Lung (tissue), 12 donors: ENCODE data around the gene DOCK2. TPM values are rescaled to one million over a fixed set of nuclear protein-coding genes. Genes with fewer than 3 reads are reported as not detected.

ENCODE experiments used
- ATAC-seq: fragments of 200-7000 bp; cut with Tn5 transposase; one replicate; pipeline ENCODE4 v1.9.1; 2020; ENCODE audit warnings: moderate number of reproducible peaks; ENCODE audit not compliant: insufficient read depth, low FRiP score
- DNase-seq, 3 donors: peaks; one replicate each; pipeline ENCODE4 v3.0.0-alpha.2; 2013 to 2017
- H3K27ac ChIP-seq, 2 donors: one replicate each; pipeline ENCODE4 v1.5.1; 2013; ENCODE audit warnings: mild to moderate bottlenecking in 2 of 2, moderate library complexity in 2 of 2, control low read depth in 1 of 2, inconsistent platforms in 1 of 2, low read depth in 1 of 2, low read length in 1 of 2
- H3K27me3 ChIP-seq, 3 donors: one replicate each; pipeline ENCODE4 v1.5.1; 2013; ENCODE audit warnings: low read length in 2 of 3; ENCODE audit not compliant: control insufficient read depth in 3 of 3, insufficient read depth in 3 of 3
- H3K36me3 ChIP-seq, 4 donors: one replicate each; pipeline ENCODE4 v1.5.1; 2013; ENCODE audit warnings: low read length in 4 of 4, mild to moderate bottlenecking in 1 of 4, moderate library complexity in 1 of 4; ENCODE audit not compliant: control insufficient read depth in 4 of 4, insufficient read depth in 4 of 4
- H3K4me1 ChIP-seq, 5 donors: one replicate each; pipeline ENCODE4 v1.5.1; 2013; ENCODE audit warnings: low read length in 5 of 5, mild to moderate bottlenecking in 2 of 5, moderate library complexity in 1 of 5; ENCODE audit not compliant: control insufficient read depth in 5 of 5, insufficient read depth in 5 of 5
- H3K4me3 ChIP-seq: one replicate; pipeline ENCODE4 v1.5.1; 2013; ENCODE audit warnings: mild to moderate bottlenecking, control low read depth, moderate library complexity
- H3K9ac ChIP-seq, 2 donors: one replicate each; pipeline ENCODE4 v1.5.1; 2013; ENCODE audit warnings: low read length in 2 of 2, control low read depth in 1 of 2; ENCODE audit not compliant: insufficient read depth in 1 of 2
- H3K9me3 ChIP-seq, 4 donors: one replicate each; pipeline ENCODE4 v1.5.1; 2013; ENCODE audit warnings: low read length in 3 of 4, mild to moderate bottlenecking in 1 of 4, moderate library complexity in 1 of 4; ENCODE audit not compliant: control insufficient read depth in 4 of 4, insufficient read depth in 3 of 4
- WGBS, 2 donors: extraction: QIAGEN DNeasy Blood & Tissue Kit; methylation state at CpG; one replicate each; pipeline ENCODE4 v1.1.7; 2013; 5-methylcytosine and 5-hydroxymethylcytosine counted together
- polyA plus RNA-seq, 2 donors: library from polyadenylated mRNA; stranded (reverse); fragments of 200-250 nt; gene quantifications; one replicate each; pipeline ENCODE4 v1.2.1, GENCODE V29; 2013
- total RNA-seq, 2 donors: library from RNA; depleted of rRNA in 1 of 2; stranded (reverse); fragments of >200 nt in 1 of 2; gene quantifications; one replicate each; pipeline ENCODE4 v1.2.1, GENCODE V29; 2014 to 2021
- TF ChIP-seq, protein P1 (sequence below): IDR thresholded peaks from 2 replicates; pipeline ENCODE4 v1.5.1; 2012; ENCODE audit warnings: mild to moderate bottlenecking; ENCODE audit errors: control extremely low read depth, extremely low read depth
- donor health status: control.
- donor health status: control.
- donor health status: Bipolar disorder and iron deficiency.
- donor health status: healthy.
- donor health status: DM: yes; HTN: yes; CAD: no.

Gene DOCK2
- total and polyA plus RNA-seq, 4 donors, result 9.6 to 66.6 (median 43.4) TPM

DNA sequence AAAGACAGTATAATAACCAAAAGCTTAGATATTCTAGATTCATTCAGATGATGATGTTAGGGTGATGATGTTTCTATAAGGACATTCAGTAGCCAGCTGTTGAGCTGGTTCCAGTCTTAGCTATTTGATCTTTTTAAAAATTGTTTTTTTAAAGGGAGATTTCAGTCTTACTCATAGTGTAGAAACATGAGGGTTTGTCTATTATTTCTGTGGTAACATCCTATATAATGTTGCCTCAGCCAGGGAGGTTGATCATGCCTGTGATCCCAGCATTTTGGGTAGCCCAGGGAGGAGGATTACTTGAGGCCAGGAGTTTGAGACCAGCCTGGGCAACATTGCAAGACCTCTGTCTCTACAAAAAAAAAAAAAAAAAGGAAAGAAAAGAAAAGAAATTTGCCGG is 167.8 kb downstream of the DOCK2 start:
- Histone ChIP-seq H3K9me3 (peaks cover 0 to 2% (median 0%) of the 10 kb centered on the region in 4 donors), H3K4me3 (no peak overlapping the region), H3K36me3 (no peaks in the 10 kb centered on the region), H3K9ac (no peak overlapping the region), H3K4me1 (peaks cover 0 to 19% (median 7%) of the 10 kb centered on the region in 5 donors), H3K27ac (no peak overlapping the region), H3K27me3 (peaks cover 0 to 2% (median 0%) of the 10 kb centered on the region in 3 donors)
- no peak for ATAC-seq
- DNase-seq, result no peak
- TF ChIP-seq, protein P1, sequence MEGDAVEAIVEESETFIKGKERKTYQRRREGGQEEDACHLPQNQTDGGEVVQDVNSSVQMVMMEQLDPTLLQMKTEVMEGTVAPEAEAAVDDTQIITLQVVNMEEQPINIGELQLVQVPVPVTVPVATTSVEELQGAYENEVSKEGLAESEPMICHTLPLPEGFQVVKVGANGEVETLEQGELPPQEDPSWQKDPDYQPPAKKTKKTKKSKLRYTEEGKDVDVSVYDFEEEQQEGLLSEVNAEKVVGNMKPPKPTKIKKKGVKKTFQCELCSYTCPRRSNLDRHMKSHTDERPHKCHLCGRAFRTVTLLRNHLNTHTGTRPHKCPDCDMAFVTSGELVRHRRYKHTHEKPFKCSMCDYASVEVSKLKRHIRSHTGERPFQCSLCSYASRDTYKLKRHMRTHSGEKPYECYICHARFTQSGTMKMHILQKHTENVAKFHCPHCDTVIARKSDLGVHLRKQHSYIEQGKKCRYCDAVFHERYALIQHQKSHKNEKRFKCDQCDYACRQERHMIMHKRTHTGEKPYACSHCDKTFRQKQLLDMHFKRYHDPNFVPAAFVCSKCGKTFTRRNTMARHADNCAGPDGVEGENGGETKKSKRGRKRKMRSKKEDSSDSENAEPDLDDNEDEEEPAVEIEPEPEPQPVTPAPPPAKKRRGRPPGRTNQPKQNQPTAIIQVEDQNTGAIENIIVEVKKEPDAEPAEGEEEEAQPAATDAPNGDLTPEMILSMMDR, result no peak
- 80 to 82% methylated on average over 1 of the region's 1 CpG for WGBS, 2 donors

DNA sequence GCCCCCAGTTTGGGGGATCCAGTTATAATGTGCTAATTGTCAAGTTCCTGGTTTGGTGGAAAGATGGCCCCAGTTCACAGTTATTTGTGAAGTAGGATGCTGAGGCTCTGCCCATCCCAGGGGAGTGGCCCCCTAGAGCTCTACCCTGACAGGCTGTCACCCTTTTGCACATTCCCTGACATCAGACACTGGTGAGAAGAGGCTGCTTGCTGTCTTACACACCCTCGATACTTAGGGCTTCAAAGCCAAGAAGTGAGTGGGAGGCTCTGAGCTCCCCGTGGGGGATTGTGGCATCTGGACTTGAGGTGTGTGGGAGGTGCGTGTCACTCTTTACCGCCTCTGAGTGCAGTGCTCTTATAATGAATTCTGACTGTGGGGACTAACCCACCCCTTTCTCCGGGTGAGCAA is 168.5 kb downstream of the DOCK2 start:
- Histone ChIP-seq H3K36me3 (no peaks in the 10 kb centered on the region), H3K27me3 (peaks cover 0 to 2% (median 0%) of the 10 kb centered on the region in 3 donors), H3K9me3 (peaks cover 0 to 2% (median 0%) of the 10 kb centered on the region in 4 donors), H3K9ac (no peak overlapping the region), H3K27ac (no peak overlapping the region), H3K4me3 (no peak overlapping the region), H3K4me1 (peaks cover 0 to 19% (median 7%) of the 10 kb centered on the region in 5 donors)
- TF ChIP-seq, protein P1, result no peak
- no peak for ATAC-seq
- no peak for DNase-seq
- 53 to 74% methylated on average over 5 of the region's 5 CpGs for WGBS, 2 donors

DNA sequence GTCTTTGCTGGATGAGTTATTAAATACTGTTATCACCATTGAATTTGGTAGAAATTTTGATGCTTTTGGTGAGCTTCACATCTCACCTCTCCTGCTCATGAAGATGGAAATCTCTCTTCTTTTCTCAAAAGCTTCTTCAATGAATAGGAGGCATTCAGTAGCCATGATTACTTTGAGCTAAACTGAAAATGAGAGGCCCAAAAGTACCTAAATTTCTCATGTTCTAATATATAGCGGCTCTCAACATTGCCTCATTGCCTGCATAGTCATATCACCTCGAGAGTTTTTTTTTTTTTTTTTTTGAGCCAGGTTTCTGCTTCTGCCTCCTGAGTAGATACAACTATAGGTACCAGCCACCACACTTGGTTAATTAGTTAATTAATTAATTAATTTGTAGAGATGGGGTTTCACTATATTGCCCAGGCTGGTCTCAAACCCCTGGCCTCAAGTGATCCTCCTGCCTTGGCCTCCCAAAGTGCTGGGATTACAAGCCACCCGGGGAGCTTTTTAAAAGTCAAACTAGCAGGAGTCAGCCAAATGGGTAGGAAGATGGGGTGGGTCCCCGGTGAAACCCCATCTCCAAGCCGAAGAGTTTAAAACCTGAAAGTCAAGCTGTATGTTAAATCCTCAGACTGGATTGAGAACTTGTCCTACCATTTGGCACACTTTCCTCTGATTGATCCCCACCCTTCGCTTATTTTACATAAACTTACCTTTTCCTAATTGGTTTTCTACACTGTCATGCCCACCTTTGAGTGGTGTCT is 169.0 kb downstream of the DOCK2 start:
- TF ChIP-seq, protein P1, result no peak
- peaks cover 0 to 2% (median 0%) of the 10 kb centered on the region in 3 donors for H3K27me3 ChIP-seq
- ATAC-seq (no peak), DNase-seq (no peak)
- peaks cover 0 to 19% (median 7%) of the 10 kb centered on the region in 5 donors for H3K4me1 ChIP-seq
- 80 to 96% methylated on average over 6 of the region's 6 CpGs for WGBS, 2 donors
- no peak overlapping the region for H3K9ac ChIP-seq
- no peaks in the 10 kb centered on the region for H3K36me3 ChIP-seq
- no peak overlapping the region for H3K4me3 ChIP-seq
- H3K27ac ChIP-seq, result no peak overlapping the region
- peaks cover 0 to 2% (median 0%) of the 10 kb centered on the region in 4 donors for H3K9me3 ChIP-seq
